HepG2 (cell line): Measurements from ENCODE around the gene PABPC1L2A. TPM values are rescaled to one million over a fixed set of nuclear protein-coding genes. Genes with fewer than 3 reads are reported as not detected.

Experiments
- ATAC-seq: fragments of 200-7000 bp; cut with Tn5 transposase; 3 replicates; pipeline ENCODE4 v1.9.1; 2020; ENCODE audit warnings: mild to moderate bottlenecking, moderate library complexity
- BruUV-seq: library from RNA; stranded (reverse); fragments of 400-500 nt; replicated peaks from 2 replicates; lab custom pipeline; 2021; lab: Mats Ljungman, UMichigan
- CTCF ChIA-PET: fragments of 300-600 bp; formaldehyde crosslinking; extraction: SDS; loops from one replicate; lab custom pipeline; 2021; ENCODE audit warnings: low total read pairs, inconsistent platforms, low intra/inter-chr PET ratio; lab: Yijun Ruan, JAX
- POLR2A ChIA-PET: fragments of 350-600 bp; sonication (Branson Sonifier 250); formaldehyde crosslinking; loops from one replicate; lab custom pipeline; 2020; ENCODE audit warnings: antibody characterized with exemption, inconsistent platforms; lab: Yijun Ruan, JAX
- DNase-seq: peaks from one replicate; pipeline ENCODE4 v3.0.0-alpha.2; 2015; ENCODE audit warnings: low spot score
- FAIRE-seq: peaks from 3 replicates; lab custom pipeline; 2011; peaks lifted over from hg19 to GRCh38; lab: Jason Lieb, UNC
- H2AFZ ChIP-seq: one replicate; pipeline ENCODE4 v1.6.1; 2011; ENCODE audit warnings: low read length, inconsistent platforms
- H3K27ac ChIP-seq: fragments of 300-600 bp; 3 replicates; pipeline ENCODE4 v1.8.0; 2011; ENCODE audit warnings: mixed run types, mild to moderate bottlenecking, mixed read lengths, low read length, inconsistent platforms; ENCODE audit not compliant: insufficient read depth; ENCODE audit errors: extremely low read length
- H3K27me3 ChIP-seq, 2 experiments: fragments of 200-600 bp in 1 of 2; 2 replicates in 1 of 2; 3 replicates in 1 of 2; pipeline versions ENCODE4 v1.6.0 to v1.8.0; 2011; ENCODE audit warnings: low read length in 2 of 2, mild to moderate bottlenecking in 2 of 2, moderate library complexity in 2 of 2, inconsistent platforms in 1 of 2; ENCODE audit not compliant: insufficient read depth in 2 of 2, control insufficient read depth in 1 of 2
- H3K36me3 ChIP-seq, 2 experiments: fragments of 200-600 bp in 1 of 2; replicated peaks in 1 of 2; 2 replicates in 1 of 2; 3 replicates in 1 of 2; pipeline versions ENCODE4 v1.5.1 to v1.8.0; 2011; ENCODE audit warnings: low read length in 2 of 2, inconsistent platforms in 1 of 2; ENCODE audit not compliant: insufficient read depth in 2 of 2, control insufficient read depth in 1 of 2
- H3K4me1 ChIP-seq: 2 replicates; pipeline ENCODE4 v1.5.1; 2012; ENCODE audit warnings: low read length, inconsistent platforms; ENCODE audit not compliant: insufficient read depth
- H3K4me2 ChIP-seq: 2 replicates; pipeline ENCODE4 v1.6.0; 2011; ENCODE audit warnings: low read depth, low read length, inconsistent platforms
- H3K4me3 ChIP-seq, 3 experiments: fragments of 200-600 bp in 1 of 3; sonication (generic), shearing (Covaris generic) in 1 of 3; replicated peaks in 1 of 3; 2 replicates each; pipeline ENCODE4 v1.5.1; 2011 to 2016; ENCODE audit warnings: low read length in 3 of 3, inconsistent platforms in 2 of 3, low read depth in 2 of 3, mild to moderate bottlenecking in 2 of 3, control low read depth in 1 of 3, mixed read lengths in 1 of 3; ENCODE audit not compliant: insufficient read depth in 1 of 3
- H3K79me2 ChIP-seq: one replicate; pipeline ENCODE4 v1.6.1; 2011; ENCODE audit warnings: low read length, inconsistent platforms; ENCODE audit not compliant: insufficient read depth
- H3K9ac ChIP-seq: 2 replicates; pipeline ENCODE4 v1.6.0; 2011; ENCODE audit warnings: mild to moderate bottlenecking, low read depth, low read length, inconsistent platforms; ENCODE audit not compliant: insufficient read depth
- H3K9me3 ChIP-seq: 2 replicates; pipeline ENCODE4 v1.5.1; 2012; ENCODE audit warnings: mild to moderate bottlenecking, low read length
- H4K20me1 ChIP-seq: 2 replicates; pipeline ENCODE4 v1.6.0; 2011; ENCODE audit warnings: inconsistent platforms, mild to moderate bottlenecking, low read length, moderate library complexity; ENCODE audit not compliant: insufficient read depth
- AKNA ChIP-seq: sonication (generic); formaldehyde crosslinking; IDR thresholded peaks from 2 replicates; pipeline ENCODE4 v1.4.0; 2020; ENCODE audit warnings: missing genetic modification reagents, borderline replicate concordance
- FUBP1 ChIP-seq: sonication (generic); formaldehyde crosslinking; IDR thresholded peaks from 2 replicates; pipeline ENCODE4 v1.5.1; 2020; ENCODE audit warnings: missing genetic modification reagents, mild to moderate bottlenecking, borderline replicate concordance
- GABPA ChIP-seq, 2 experiments: IDR thresholded peaks; 2 replicates each; pipeline ENCODE4 v1.6.1; 2011 to 2016; ENCODE audit warnings: low read depth in 2 of 2, low read length in 1 of 2, missing biosample characterization in 1 of 2, missing genetic modification characterization in 1 of 2
- PRDM4 ChIP-seq: sonication (generic); formaldehyde crosslinking; IDR thresholded peaks from 2 replicates; pipeline ENCODE4 v1.9.0; 2021; ENCODE audit warnings: missing genetic modification reagents, borderline replicate concordance
- SSRP1 ChIP-seq: IDR thresholded peaks from 2 replicates; pipeline ENCODE4 v1.6.1; 2016; ENCODE audit warnings: control low read depth
- TARDBP ChIP-seq: sonication (generic); formaldehyde crosslinking; IDR thresholded peaks from 2 replicates; pipeline ENCODE4 v1.8.0; 2022; ENCODE audit warnings: mild to moderate bottlenecking, missing genetic modification reagents
- TRAFD1 ChIP-seq: sonication (generic); formaldehyde crosslinking; IDR thresholded peaks from 2 replicates; pipeline ENCODE4 v1.5.1; 2020; ENCODE audit warnings: missing genetic modification reagents, mild to moderate bottlenecking, borderline replicate concordance
- ZNF513 ChIP-seq: sonication (generic); formaldehyde crosslinking; conservative IDR thresholded peaks from 2 replicates; pipeline ENCODE4 v1.5.0; 2020; ENCODE audit warnings: missing genetic modification reagents
- ZNF605 ChIP-seq: sonication (generic); formaldehyde crosslinking; IDR thresholded peaks from 2 replicates; pipeline ENCODE4 v1.8.0; 2022; ENCODE audit warnings: mild to moderate bottlenecking, missing genetic modification reagents
- ZSCAN29 ChIP-seq: sonication (generic); formaldehyde crosslinking; conservative IDR thresholded peaks from 2 replicates; pipeline ENCODE4 v1.4.0; 2020; ENCODE audit warnings: mild to moderate bottlenecking, missing genetic modification reagents
- WGBS: methylation state at CpG from one replicate; pipeline ENCODE4 v1.1.6; 2017; ENCODE audit warnings: low lambda C conversion rate; 5-methylcytosine and 5-hydroxymethylcytosine counted together
- in situ Hi-C: cut with HindIII; loops from 2 replicates; pipeline ENCODE4 v1.10.0; 2017; ENCODE audit warnings: low pct_unique_long_range_greater_than_20kb; ENCODE audit not compliant: extremely low pct_ligation_motif_present
- intact Hi-C: fragments of 100-400 bp; cut with micrococcal nuclease; formaldehyde crosslinking; loops from one replicate; pipeline ENCODE4 v1.10.0; 2022; ENCODE audit not compliant: unreplicated experiment
- polyA plus RNA-seq, 8 experiments: library from polyadenylated mRNA; depleted of rRNA in 3 of 8; stranded (reverse) in 7 of 8; unstranded in 1 of 8; fragments of >200 nt; fragmentation: Illumina TruSeq in 4 of 8; extraction: Trizol in 4 of 8; gene quantifications; 2 replicates each; pipeline versions ENCODE4 v1.2.1 to v1.2.3, GENCODE V29; 2011 to 2016; ENCODE audit warnings: low read depth in 4 of 8, missing spikeins in 1 of 8, mixed read lengths in 1 of 8; ENCODE audit not compliant: insufficient read depth in 1 of 8
- total RNA-seq, 5 experiments: library from RNA; depleted of rRNA; stranded (reverse); fragments of >200 nt; fragmentation: Illumina TruSeq; extraction: Trizol; gene quantifications; 2 replicates each; pipeline ENCODE4 v1.2.3, GENCODE V29; 2016; ENCODE audit warnings: low read depth in 1 of 5

The PABPC1L2A gene
- total and polyA plus RNA-seq, 2 of the 13 experiments (the other 11 are each of a cell fraction or from before 2014, with no cell fraction given): not detected

GRCh38 chrX:73028876-73029275, 50.4 kb downstream of the PABPC1L2A start:
- Histone ChIP-seq H3K27ac (no peak overlapping the region), H3K4me1 (no peaks in the 10 kb centered on the region), H3K27me3 (no peaks in the 10 kb centered on the region), H3K79me2 (no peaks in the 10 kb centered on the region), H2AFZ (no peak overlapping the region), H3K36me3 (no peaks in the 10 kb centered on the region), H4K20me1 (no peaks in the 10 kb centered on the region), H3K9me3 (no peaks in the 10 kb centered on the region), H3K4me3 (no peak overlapping the region), H3K9ac (no peak overlapping the region), H3K4me2 (no peak overlapping the region)
- BruUV-seq: no TSS peak
- DNase-seq (no peak), ATAC-seq (no peak), FAIRE-seq (no peak)
- in situ Hi-C loops: no loop called here
- WGBS: no CpG with 5 or more reads among the region's 1 CpG
- intact Hi-C loops: no loop called here
- CTCF ChIA-PET: no interaction called here
- POLR2A ChIA-PET: no interaction called here
- no peak for TF ChIP-seq AKNA (CRISPR knock-in tag)
- TF ChIP-seq TARDBP (CRISPR knock-in tag): no peak
- TF ChIP-seq PRDM4: no peak
- no peak for TF ChIP-seq TRAFD1 (CRISPR knock-in tag)
- TF ChIP-seq ZNF513: no peak
- no peak for TF ChIP-seq ZSCAN29
- no peak for TF ChIP-seq FUBP1
- no peak for TF ChIP-seq GABPA (IDR thresholded peaks at IDR 0.05; ENCODE audit: low read depth, low read length)
- TF ChIP-seq GABPA (CRISPR knock-in tag; IDR thresholded peaks at IDR 0.05; ENCODE audit: low read depth): no peak
- no peak for TF ChIP-seq SSRP1 (CRISPR knock-in tag)
- no peak for TF ChIP-seq ZNF605 (CRISPR knock-in tag)
